ENCODE data around the gene RNF168.

DNA sequence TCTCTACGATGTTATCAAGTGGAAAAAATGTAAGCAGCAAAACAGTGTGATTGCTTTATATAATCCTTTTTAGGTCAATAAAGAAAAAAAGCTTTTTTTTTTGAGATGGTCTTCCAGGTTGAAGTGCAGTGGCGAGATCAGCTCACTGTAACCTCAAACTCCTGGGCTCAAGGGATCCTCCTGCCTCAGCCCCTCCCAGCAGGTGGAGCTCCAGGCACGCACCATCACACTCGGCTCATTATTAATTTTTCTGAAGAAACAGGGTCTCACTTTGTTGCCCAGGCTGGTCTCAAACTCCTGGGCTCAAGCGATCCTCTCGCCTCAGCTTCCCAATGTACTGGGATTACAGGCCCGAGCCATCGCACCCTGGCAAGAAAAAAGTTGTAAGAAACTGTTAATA, 17.3 kb downstream of the RNF168 start:
- TF ChIP-seq, protein P1, sequence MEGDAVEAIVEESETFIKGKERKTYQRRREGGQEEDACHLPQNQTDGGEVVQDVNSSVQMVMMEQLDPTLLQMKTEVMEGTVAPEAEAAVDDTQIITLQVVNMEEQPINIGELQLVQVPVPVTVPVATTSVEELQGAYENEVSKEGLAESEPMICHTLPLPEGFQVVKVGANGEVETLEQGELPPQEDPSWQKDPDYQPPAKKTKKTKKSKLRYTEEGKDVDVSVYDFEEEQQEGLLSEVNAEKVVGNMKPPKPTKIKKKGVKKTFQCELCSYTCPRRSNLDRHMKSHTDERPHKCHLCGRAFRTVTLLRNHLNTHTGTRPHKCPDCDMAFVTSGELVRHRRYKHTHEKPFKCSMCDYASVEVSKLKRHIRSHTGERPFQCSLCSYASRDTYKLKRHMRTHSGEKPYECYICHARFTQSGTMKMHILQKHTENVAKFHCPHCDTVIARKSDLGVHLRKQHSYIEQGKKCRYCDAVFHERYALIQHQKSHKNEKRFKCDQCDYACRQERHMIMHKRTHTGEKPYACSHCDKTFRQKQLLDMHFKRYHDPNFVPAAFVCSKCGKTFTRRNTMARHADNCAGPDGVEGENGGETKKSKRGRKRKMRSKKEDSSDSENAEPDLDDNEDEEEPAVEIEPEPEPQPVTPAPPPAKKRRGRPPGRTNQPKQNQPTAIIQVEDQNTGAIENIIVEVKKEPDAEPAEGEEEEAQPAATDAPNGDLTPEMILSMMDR (IDR thresholded peaks at IDR 0.05) = no peak
- no peak for TF ChIP-seq EP300 (IDR thresholded peaks at IDR 0.05)
- no peak for TF ChIP-seq POLR2AphosphoS5 (IDR thresholded peaks at IDR 0.05)
